Thoracic aorta (tissue), 2 donors: ENCODE data around the gene RPL15. TPM values are rescaled to one million over a fixed set of nuclear protein-coding genes. Genes with fewer than 3 reads are reported as not detected.

Experiments
- ATAC-seq: fragments of 150-250 bp; one replicate; pipeline ENCODE4 v1.8.0; 2017; ENCODE audit warnings: low read depth; ENCODE audit not compliant: insufficient number of reproducible peaks, low FRiP score
- DNase-seq: peaks from one replicate; pipeline ENCODE4 v3.0.0-alpha.2; 2020; ENCODE audit warnings: low spot score
- H3K27ac ChIP-seq, 2 donors: fragments of 200-600 bp; sonication (generic); 1 replicate in 1 of 2; 2 replicates in 1 of 2; pipeline ENCODE4 v1.5.1; 2016; ENCODE audit warnings: mild to moderate bottlenecking in 2 of 2, moderate library complexity in 2 of 2
- H3K27me3 ChIP-seq: fragments of 200-600 bp; sonication (generic); replicated peaks from 2 replicates; pipeline ENCODE4 v1.6.0; 2016; ENCODE audit warnings: mild to moderate bottlenecking; ENCODE audit not compliant: insufficient read depth
- H3K36me3 ChIP-seq: fragments of 200-600 bp; sonication (generic); one replicate; pipeline ENCODE4 v1.5.1; 2016
- H3K4me1 ChIP-seq, 2 donors: fragments of 200-600 bp; sonication (generic); 1 replicate in 1 of 2; 2 replicates in 1 of 2; pipeline versions ENCODE4 v1.5.1 to v1.6.0; 2016; ENCODE audit warnings: low read depth in 2 of 2, mild to moderate bottlenecking in 1 of 2; ENCODE audit not compliant: control insufficient read depth in 1 of 2
- H3K4me3 ChIP-seq: fragments of 200-600 bp; sonication (generic); 2 replicates; pipeline ENCODE4 v1.5.1; 2016; ENCODE audit warnings: mild to moderate bottlenecking
- H3K9me3 ChIP-seq: fragments of 200-600 bp; sonication (generic); 2 replicates; pipeline ENCODE4 v1.5.1; 2016
- total RNA-seq, 2 donors: library from RNA; depleted of rRNA; stranded (reverse); fragments of >200 nt; gene quantifications; one replicate each; pipeline versions ENCODE4 v1.1.0 to v1.2.3, GENCODE V29; 2016
- TF ChIP-seq, protein P1 (sequence below): fragments of 200-600 bp; sonication (generic); IDR thresholded peaks from one replicate; pipeline ENCODE4 v1.5.1; 2019; ENCODE audit warnings: antibody characterized with exemption

Gene RPL15
- total RNA-seq, 2 donors from 2014 or later: 1,178 to 1,268 TPM

GRCh38 chr3:23921052-23921511, 4.2 kb downstream of the RPL15 start:
- H3K4me1 ChIP-seq: peaks cover 11 to 31% of the 10 kb centered on the region in 2 donors
- no peaks in the 10 kb centered on the region for H3K27me3 ChIP-seq
- TF ChIP-seq, protein P1, sequence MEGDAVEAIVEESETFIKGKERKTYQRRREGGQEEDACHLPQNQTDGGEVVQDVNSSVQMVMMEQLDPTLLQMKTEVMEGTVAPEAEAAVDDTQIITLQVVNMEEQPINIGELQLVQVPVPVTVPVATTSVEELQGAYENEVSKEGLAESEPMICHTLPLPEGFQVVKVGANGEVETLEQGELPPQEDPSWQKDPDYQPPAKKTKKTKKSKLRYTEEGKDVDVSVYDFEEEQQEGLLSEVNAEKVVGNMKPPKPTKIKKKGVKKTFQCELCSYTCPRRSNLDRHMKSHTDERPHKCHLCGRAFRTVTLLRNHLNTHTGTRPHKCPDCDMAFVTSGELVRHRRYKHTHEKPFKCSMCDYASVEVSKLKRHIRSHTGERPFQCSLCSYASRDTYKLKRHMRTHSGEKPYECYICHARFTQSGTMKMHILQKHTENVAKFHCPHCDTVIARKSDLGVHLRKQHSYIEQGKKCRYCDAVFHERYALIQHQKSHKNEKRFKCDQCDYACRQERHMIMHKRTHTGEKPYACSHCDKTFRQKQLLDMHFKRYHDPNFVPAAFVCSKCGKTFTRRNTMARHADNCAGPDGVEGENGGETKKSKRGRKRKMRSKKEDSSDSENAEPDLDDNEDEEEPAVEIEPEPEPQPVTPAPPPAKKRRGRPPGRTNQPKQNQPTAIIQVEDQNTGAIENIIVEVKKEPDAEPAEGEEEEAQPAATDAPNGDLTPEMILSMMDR: no peak
- no peak for DNase-seq
- no peak overlapping the region for H3K4me3 ChIP-seq
- no peak for ATAC-seq
- H3K36me3 ChIP-seq: no peaks in the 10 kb centered on the region
- no peaks in the 10 kb centered on the region for H3K9me3 ChIP-seq
- no peak overlapping the region for H3K27ac ChIP-seq

GRCh38 chr3:23923786-23924185, 6.9 kb downstream of the RPL15 start:
- no peak for ATAC-seq
- no peak overlapping the region for H3K27ac ChIP-seq
- no peak for DNase-seq
- peaks cover 5 to 25% of the 10 kb centered on the region in 2 donors for H3K4me1 ChIP-seq
- H3K9me3 ChIP-seq: no peaks in the 10 kb centered on the region
- H3K4me3 ChIP-seq: no peak overlapping the region
- H3K36me3 ChIP-seq: no peaks in the 10 kb centered on the region
- TF ChIP-seq, protein P1: no peak
- H3K27me3 ChIP-seq: no peaks in the 10 kb centered on the region

GRCh38 chr3:23926246-23926645, 9.3 kb downstream of the RPL15 start:
- H3K4me3 ChIP-seq: no peak overlapping the region
- no peaks in the 10 kb centered on the region for H3K36me3 ChIP-seq
- ATAC-seq: no peak
- no peak for DNase-seq
- H3K27ac ChIP-seq: no peak overlapping the region
- peaks cover 0 to 6% of the 10 kb centered on the region in 2 donors for H3K4me1 ChIP-seq
- H3K9me3 ChIP-seq: no peaks in the 10 kb centered on the region
- TF ChIP-seq, protein P1: no peak
- no peaks in the 10 kb centered on the region for H3K27me3 ChIP-seq

GRCh38 chr3:23926736-23927135, 9.8 kb downstream of the RPL15 start:
- TF ChIP-seq, protein P1: no peak
- no peak overlapping the region for H3K4me3 ChIP-seq
- no peaks in the 10 kb centered on the region for H3K27me3 ChIP-seq
- no peaks in the 10 kb centered on the region for H3K36me3 ChIP-seq
- no peaks in the 10 kb centered on the region for H3K9me3 ChIP-seq
- DNase-seq (no peak), ATAC-seq (no peak)
- no peak overlapping the region for H3K27ac ChIP-seq
- H3K4me1 ChIP-seq: peaks cover 0 to 6% of the 10 kb centered on the region in 2 donors

- Histone ChIP-seq H3K27ac (no peak overlapping the region), H3K4me1 (peaks cover 0 to 6% of the 10 kb centered on the region in 2 donors), H3K27me3 (no peaks in the 10 kb centered on the region), H3K4me3 (no peak overlapping the region), H3K36me3 (no peaks in the 10 kb centered on the region), H3K9me3 (no peaks in the 10 kb centered on the region)
- DNase-seq (no peak), ATAC-seq (no peak)
- TF ChIP-seq, protein P1: no peak
Observed at GRCh38 chr3:23928524-23928923, 11.6 kb downstream of the RPL15 start.
